Skeletal muscle satellite cell (primary cell): ENCODE data around the gene RNF213.
"Not testable (repeated sequence)": the region's sequence is repeated elsewhere in the genome, so short reads cannot be mapped to it uniquely, and the experiment has no call there.

Experiments
- H3K27me3 ChIP-seq: 2 replicates; pipeline ENCODE4 v1.7.0; 2013; ENCODE audit warnings: low read length; ENCODE audit not compliant: control insufficient read depth, insufficient read depth
- H3K36me3 ChIP-seq: 2 replicates; pipeline ENCODE4 v1.7.0; 2013; ENCODE audit warnings: mild to moderate bottlenecking, control low read depth, low read length; ENCODE audit not compliant: insufficient read depth
- H3K4me1 ChIP-seq: 2 replicates; pipeline ENCODE4 v1.7.0; 2013; ENCODE audit warnings: low read length; ENCODE audit not compliant: control insufficient read depth, insufficient read depth
- H3K4me2 ChIP-seq: 2 replicates; pipeline ENCODE4 v1.7.0; 2013; ENCODE audit warnings: mild to moderate bottlenecking, low read length
- H3K4me3 ChIP-seq: 2 replicates; pipeline ENCODE4 v1.7.0; 2013; ENCODE audit warnings: low read length
- H3K9ac ChIP-seq: 2 replicates; pipeline ENCODE4 v1.7.0; 2013; ENCODE audit warnings: mild to moderate bottlenecking, low read depth, low read length, moderate library complexity
- H3K9me3 ChIP-seq: replicated peaks from 2 replicates; pipeline ENCODE4 v1.7.0; 2013; ENCODE audit warnings: mild to moderate bottlenecking, control low read depth, low read length

Gene RNF213

DNA sequence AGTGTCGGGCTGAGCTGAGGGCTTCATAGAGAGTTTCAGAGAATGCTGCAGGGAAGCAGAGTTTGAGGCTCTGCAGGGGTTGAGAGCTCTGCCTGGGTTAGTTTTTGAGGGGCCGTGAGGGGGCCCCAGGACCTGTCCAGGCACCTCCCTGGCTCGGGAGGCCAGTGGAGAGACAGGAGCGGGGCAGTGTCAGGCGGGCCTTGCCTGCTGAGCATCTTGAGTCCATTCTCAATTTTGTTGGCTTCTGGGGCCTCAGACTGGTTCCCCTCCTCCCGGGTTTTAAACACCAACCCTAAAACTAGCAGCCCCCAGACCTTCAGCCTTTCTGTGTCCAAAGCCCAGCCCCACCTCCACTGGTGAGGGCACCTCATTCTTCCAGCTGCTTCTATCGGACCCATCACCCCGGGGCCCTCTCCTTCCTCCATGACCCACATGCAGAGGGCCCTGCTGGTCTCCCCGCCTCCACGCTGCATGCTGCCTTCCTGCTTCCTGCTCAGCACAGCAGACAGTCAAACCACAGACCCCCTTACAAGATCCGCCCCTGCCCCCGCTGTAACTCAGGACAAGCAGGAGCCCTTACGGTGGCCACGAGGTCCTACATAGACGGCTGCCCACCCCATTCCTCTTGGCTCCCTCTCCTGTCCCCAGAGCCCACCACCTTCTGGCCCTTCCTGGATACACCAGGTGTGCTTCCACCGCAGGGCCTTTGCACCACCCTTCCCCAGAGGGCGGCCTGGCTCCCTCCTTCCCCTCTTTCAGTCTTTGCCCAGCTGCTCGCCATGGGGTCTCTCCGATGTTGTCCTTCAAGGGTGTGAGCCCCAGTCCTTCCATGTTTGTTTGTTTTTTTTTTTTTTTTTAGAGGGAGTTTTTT lies 3.8 kb downstream of the RNF213 start:
- Histone ChIP-seq H3K9ac (peak overlapping the region; percentile 24), H3K4me2 (peak overlapping the region; percentile 97), H3K4me3 (no peak overlapping the region), H3K27me3 (no peaks in the 10 kb centered on the region), H3K9me3 (no peaks in the 10 kb centered on the region), H3K4me1 (peaks cover 32% of the 10 kb centered on the region), H3K36me3 (peaks cover 34% of the 10 kb centered on the region)

DNA sequence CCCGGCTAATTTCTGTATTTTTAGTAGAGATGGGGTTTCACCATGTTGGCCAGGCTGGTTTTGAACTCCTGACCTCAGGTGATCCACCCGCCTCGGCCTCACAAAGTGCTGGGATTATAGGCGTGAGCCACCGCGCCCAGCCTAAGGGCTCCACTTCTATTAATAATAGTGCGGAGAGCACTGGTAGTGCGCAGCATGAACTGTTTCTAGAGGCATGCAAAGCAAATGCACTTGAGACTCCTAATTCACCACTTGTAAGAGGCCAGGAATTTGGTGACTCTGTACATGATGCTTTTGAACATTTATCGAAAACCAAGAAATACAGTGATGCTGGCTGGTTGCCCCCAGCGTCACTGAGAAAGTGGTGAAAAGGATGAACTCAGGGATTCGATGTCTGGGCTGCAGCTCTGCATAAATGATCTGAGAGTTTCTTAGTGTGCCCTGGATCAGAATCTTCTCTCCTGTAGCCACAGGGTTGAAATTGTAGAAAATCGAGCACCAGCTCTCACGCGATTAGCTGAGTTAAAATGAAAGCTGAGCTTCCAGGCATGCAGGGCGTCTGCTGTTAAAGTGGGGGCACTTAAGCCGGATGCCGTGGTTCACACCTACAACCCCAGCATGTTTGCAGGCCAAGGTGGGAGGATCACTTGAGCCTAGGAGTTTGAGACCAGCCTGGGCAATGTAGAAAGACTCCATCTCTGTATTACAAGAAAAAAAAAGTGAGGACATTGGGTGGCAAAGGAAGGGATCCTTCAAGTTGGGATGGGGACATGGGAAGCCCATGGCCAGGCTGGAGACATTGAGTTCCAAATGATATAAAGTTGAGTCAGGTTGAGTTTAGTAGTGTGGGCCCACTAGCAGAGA lies 4.8 kb downstream of the RNF213 start:
- H3K9ac ChIP-seq, result no peak overlapping the region
- H3K4me3 ChIP-seq, result no peak overlapping the region
- no peak overlapping the region for H3K4me2 ChIP-seq
- no peaks in the 10 kb centered on the region for H3K9me3 ChIP-seq
- no peaks in the 10 kb centered on the region for H3K27me3 ChIP-seq
- H3K4me1 ChIP-seq, result peaks cover 25% of the 10 kb centered on the region
- H3K36me3 ChIP-seq, result peaks cover 34% of the 10 kb centered on the region

DNA sequence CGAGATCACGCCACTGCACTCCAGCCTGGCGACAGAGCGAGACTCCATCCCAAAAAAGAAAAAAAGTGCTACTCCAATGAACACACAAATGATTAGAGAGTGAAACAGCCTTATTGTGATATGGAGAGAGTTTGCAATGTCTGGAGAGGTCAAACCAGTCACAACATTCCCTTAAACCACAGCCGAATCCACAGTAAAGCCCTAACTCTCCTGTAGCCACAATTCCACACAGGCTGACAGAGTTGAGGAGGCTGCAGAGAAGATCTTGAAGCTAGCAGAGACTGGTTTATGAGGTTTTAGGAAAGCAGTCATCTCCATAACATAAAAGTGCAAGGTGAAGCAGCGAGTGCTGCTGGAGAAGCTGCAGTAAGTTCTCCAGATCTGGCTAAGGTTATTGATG lies 6.7 kb downstream of the RNF213 start:
- Histone ChIP-seq H3K4me2 (no peak overlapping the region), H3K27me3 (no peaks in the 10 kb centered on the region), H3K4me3 (no peak overlapping the region), H3K9me3 (no peaks in the 10 kb centered on the region), H3K4me1 (peaks cover 17% of the 10 kb centered on the region), H3K36me3 (peaks cover 34% of the 10 kb centered on the region), H3K9ac (no peak overlapping the region)

DNA sequence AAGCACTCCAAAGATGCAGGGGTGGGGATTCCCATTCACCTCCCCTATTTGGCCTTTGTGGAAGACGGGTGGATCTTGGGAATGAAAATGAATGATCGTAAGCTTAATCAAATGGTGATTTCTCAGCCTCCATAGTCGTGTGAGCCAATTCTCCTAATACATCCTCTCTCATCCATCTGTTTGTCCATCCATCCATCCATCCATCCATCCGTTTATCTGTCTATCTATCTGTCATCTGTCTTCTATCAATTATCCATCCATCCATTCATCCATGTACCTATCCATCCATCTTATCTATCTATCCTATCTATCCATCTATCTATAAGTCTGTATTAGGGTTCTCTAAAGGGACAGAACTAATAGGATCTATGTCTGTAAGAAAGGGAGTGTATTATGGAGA lies 7.8 kb downstream of the RNF213 start:
- Histone ChIP-seq H3K9ac (no peak overlapping the region), H3K4me2 (no peak overlapping the region), H3K36me3 (peaks cover 34% of the 10 kb centered on the region), H3K27me3 (no peaks in the 10 kb centered on the region), H3K9me3 (no peaks in the 10 kb centered on the region), H3K4me1 (peaks cover 6% of the 10 kb centered on the region), H3K4me3 (no peak overlapping the region)

DNA sequence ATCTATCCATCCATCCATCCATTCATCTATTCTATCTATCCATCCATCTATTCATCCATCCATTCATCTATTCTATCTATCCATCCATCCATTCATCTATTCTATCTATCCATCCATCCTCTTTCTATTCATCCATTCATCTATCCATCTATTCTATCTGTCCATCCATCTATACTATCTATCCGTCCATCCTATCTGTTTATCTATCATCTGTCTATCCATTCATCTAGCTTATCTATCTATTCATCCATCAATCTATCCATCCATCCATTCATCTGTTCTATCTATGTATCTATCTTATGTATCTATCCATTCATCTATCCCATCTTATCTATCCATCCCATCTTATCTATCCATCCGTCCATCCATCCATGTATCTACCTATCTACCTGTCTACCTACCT lies 8.8 kb downstream of the RNF213 start:
- H3K9ac ChIP-seq, result no peak overlapping the region
- H3K4me1 ChIP-seq, result no peaks in the 10 kb centered on the region
- H3K4me2 ChIP-seq, result no peak overlapping the region
- no peaks in the 10 kb centered on the region for H3K27me3 ChIP-seq
- H3K9me3 ChIP-seq, result no peaks in the 10 kb centered on the region
- no peak overlapping the region for H3K4me3 ChIP-seq
- H3K36me3 ChIP-seq, result peaks cover 28% of the 10 kb centered on the region

DNA sequence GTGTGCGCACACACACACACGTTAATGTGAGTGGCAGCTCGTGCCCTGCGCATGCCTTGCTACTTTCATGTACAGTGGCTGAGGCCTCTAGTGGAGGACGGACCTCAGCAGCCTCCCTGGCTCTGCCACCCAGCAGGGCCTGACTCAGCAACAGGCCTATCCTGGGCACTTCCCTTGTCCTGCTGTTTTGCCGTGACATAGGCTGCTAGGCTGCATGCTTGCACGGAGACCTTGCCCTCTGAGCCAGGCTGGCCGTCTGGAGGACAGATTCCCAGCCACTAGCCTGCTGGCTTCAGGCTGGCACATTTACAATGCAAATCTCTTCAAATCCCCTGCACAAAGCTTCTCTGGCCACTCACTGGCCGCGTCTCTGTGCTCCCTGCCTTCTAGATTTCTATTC lies 9.5 kb downstream of the RNF213 start:
- Histone ChIP-seq H3K4me2 (no peak overlapping the region), H3K9me3 (no peaks in the 10 kb centered on the region), H3K4me3 (no peak overlapping the region), H3K9ac (no peak overlapping the region), H3K4me1 (no peaks in the 10 kb centered on the region), H3K27me3 (no peaks in the 10 kb centered on the region), H3K36me3 (peaks cover 26% of the 10 kb centered on the region)

DNA sequence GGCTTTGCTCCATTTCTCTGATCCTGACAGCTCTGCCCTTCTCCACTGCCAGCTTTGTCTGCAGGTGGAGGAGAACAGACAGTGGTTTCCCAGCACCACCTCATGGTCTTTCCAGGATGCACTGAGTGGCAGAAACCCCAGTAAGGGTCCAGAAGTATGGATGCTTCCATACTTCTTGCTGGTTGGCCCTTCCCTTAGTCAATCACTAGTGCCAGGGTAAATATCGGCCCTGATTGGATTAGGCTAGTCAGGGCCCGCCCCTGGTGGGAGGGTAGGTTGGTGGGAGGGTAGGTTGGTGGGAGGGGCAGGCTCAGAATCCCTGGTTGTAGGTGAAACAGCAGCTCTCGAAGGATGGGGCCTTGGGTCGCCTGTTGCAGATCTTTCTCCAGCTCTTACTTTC lies 10.2 kb downstream of the RNF213 start:
- Histone ChIP-seq H3K36me3 (peaks cover 23% of the 10 kb centered on the region), H3K4me3 (no peak overlapping the region), H3K9me3 (no peaks in the 10 kb centered on the region), H3K9ac (no peak overlapping the region), H3K27me3 (no peaks in the 10 kb centered on the region), H3K4me1 (no peaks in the 10 kb centered on the region), H3K4me2 (no peak overlapping the region)

GRCh38 chr17:80272366-80272765 lies 11.7 kb downstream of the RNF213 start:
- H3K4me3 ChIP-seq, result no peak overlapping the region
- H3K9ac ChIP-seq, result no peak overlapping the region
- H3K4me2 ChIP-seq, result no peak overlapping the region
- no peaks in the 10 kb centered on the region for H3K27me3 ChIP-seq
- no peaks in the 10 kb centered on the region for H3K4me1 ChIP-seq
- H3K36me3 ChIP-seq, result peaks cover 21% of the 10 kb centered on the region
- no peaks in the 10 kb centered on the region for H3K9me3 ChIP-seq

GRCh38 chr17:80274331-80274730 lies 13.7 kb downstream of the RNF213 start:
- H3K36me3 ChIP-seq, result peaks cover 7% of the 10 kb centered on the region
- H3K27me3 ChIP-seq, result no peaks in the 10 kb centered on the region

DNA sequence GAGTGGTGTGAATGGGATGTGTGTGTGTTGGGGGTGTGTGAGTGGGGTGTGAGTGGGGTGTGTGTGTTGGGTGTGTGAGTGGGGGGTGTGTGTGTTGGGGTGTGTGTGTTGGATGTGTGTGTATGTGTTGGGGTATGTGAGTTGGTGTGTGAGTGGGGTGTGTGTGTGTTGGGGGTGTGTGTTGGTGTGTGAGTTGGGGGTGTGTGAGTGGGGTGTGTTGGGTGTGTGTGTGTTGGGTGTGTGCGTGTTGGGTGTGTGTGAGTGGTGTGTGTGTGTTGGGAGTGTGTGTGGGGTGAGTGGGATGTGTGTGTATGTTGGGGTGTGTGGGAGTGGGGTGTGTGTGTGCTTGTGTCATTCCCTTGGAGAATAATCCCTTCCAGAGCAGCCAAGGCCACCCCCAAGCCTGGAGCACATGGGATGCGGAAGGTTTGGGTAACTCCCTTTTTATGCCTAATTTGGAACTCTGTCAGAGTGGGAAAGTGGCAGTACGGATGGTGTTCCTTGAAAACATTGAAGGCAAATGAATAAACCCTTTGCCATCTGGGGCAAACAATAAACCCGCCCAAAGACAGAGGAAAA lies 14.3 kb downstream of the RNF213 start:
- Histone ChIP-seq H3K4me2 (no peak overlapping the region), H3K9ac (no peak overlapping the region), H3K4me1 (peaks cover 25% of the 10 kb centered on the region), H3K9me3 (no peaks in the 10 kb centered on the region), H3K36me3 (peaks cover 6% of the 10 kb centered on the region), H3K27me3 (no peaks in the 10 kb centered on the region), H3K4me3 (no peak overlapping the region)

More at GRCh38 chr17:80274331-80274730, 13.7 kb downstream of the RNF213 start:
- Histone ChIP-seq H3K9me3 (no peaks in the 10 kb centered on the region), H3K4me1 (peaks cover 19% of the 10 kb centered on the region), H3K4me3 (no peak overlapping the region), H3K9ac (no peak overlapping the region), H3K4me2 (no peak overlapping the region)

DNA sequence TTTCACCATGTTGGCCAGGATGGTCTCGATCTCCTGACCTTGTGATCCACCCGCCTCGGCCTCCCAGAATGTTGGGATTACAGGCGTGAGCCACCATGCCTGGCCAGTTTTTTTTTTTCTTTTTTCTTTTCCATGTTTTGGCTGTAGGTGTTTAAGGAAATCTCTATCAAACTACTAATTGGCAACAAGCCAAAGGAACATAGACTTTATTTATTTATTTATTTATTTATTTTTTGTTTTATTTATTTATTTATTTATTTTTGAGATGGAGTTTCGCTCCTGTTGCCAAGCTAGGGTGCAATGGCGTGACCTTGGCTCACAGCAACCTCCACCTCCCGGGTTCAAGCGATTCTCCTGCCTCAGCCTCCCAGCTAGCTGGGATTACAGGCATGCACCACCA lies 15.2 kb downstream of the RNF213 start:
- H3K4me3 ChIP-seq, H3K27me3 ChIP-seq, H3K9me3 ChIP-seq, H3K4me2 ChIP-seq, H3K36me3 ChIP-seq, H3K9ac ChIP-seq: not testable (repeated sequence)
- peaks cover 30% of the 10 kb centered on the region for H3K4me1 ChIP-seq
